ENCODE measurements around the gene CLDN18.
A peak's percentile ranks its signal among the peaks of the same experiment; 100 is the strongest.

CLDN18 gene

DNA sequence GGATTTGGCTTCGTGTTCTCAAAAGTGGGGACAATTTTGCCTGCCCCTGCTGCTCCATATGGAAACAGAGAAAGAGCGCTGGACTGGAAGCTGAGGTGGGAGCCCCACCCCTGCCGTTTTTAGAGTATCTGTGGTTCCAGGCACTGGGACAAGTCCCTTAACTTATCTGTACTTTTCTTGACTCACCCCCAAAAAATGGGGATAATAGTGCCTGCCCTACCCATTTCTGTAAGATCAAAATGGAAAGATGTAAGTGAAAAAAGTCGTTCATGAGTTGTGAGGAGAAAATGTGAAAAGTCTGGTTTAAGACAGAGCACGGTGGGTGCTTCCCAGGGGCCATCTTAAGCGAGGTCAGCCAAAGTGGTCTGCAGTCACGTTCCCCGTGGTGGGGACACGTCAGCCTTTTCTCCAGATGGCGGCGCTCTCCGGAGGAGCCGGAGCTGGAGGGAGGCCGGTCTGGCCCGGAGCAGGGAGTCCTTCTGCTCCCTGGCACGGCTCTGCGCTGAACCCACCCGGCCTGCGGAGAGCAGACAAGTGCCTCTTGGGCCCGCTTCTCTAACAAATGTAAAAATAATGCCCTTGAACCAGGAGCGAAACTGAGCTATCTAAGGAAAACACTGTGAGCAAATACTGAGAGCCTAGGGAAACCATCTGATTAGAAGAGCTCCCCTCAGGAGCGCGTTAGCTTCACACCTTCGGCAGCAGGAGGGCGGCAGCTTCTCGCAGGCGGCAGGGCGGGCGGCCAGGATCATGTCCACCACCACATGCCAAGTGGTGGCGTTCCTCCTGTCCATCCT is at the start of gene CLDN18:
CLDN18 (plus strand) TSS at position 690 of the 797 bp plus-strand sequence; CDS start at position 751, 61 bp downstream.
- no peak for DNase-seq (ENCODE audit: low read depth in 2 of 2)

DNA sequence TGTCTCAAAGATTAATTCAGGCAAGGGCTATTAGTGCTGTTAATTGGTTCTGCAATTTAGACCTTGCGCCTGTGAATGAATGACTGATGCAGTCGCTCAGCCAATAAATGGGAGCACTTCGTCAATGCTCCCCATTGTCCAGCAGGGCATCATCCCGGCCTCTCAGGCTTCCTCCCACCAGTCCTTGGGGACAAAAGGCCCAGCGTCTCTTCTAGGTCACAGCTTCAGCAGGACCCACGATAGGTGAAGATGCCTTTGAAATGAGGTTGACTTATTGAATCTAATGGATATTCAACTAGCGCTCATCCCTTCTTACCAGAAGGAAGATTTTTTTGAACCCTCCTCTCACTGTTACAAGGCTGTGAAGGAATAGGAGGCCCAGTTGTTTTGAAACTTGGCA is 47.7 kb upstream of the CLDN18 start:
- DNase-seq (ENCODE audit: low read depth in 2 of 2) = no peak

DNA sequence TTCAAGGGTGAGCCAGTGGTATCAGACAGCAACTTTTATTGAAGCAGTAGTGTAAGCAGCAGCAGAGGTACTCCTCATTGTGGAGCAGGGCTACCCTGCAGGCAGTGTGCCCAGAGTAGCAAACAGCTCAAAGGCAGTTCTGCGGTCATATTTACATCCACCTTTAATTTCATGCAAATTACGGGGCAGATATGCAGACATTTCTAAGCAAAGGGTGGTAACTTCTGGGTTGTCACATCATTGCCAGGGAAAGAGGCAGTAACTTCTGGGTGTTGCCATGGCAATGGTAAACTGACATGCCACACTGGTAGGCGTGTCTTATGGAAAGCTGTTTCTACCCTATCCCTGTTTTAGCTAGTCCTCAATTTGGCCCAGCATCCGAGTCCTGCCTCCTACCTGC is 46.5 kb upstream of the CLDN18 start:
- no peak for DNase-seq (ENCODE audit: low read depth in 2 of 2)

- DNase-seq (ENCODE audit: low read depth in 2 of 2) = peak in 1 of 2 donors; percentile 29
Measured at GRCh38 chr3:137970914-137971831, 38.8 kb upstream of the CLDN18 start.

DNA sequence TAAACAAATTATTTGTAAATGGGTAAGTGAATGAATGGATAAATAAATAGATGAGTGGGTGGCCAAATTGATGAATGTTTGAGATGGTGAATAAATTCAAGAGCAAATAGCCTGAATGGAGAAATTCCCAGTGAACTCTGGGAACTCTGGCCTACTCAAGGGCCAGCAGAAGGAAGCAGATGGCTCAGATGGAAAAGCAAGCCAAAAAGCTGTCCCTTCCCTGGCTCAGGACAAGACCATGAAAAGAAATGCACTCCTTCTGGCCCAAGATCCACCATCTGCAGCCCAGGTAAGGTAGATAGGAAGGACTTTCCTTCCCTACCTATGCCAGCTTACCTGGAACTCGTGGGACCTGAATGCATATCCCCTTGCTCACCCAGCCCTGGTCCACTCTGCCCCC is 37.6 kb upstream of the CLDN18 start:
- DNase-seq (ENCODE audit: low read depth in 2 of 2) = no peak

GRCh38 chr3:137978328-137978727 is 31.6 kb upstream of the CLDN18 start:
- no peak for DNase-seq (ENCODE audit: low read depth in 2 of 2)

DNA sequence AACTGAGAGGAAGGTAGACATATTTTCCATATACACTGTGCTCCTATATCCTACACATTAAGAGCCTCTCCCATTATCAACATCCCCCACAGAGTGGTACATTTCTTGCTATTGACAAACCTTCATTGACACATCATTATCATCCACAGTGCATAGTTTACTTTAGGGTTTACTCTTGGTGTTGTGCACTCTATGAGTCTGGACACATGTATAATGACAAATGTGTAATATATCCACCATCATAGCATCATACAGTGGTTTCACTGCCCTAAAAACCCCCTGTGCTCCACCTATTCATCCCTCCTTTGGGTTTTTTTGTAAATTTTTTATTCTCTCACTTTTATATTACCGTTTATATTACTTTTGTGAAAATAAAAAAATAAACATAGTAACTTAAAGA is 22.2 kb upstream of the CLDN18 start:
- no peak for DNase-seq (ENCODE audit: low read depth in 2 of 2)

DNA sequence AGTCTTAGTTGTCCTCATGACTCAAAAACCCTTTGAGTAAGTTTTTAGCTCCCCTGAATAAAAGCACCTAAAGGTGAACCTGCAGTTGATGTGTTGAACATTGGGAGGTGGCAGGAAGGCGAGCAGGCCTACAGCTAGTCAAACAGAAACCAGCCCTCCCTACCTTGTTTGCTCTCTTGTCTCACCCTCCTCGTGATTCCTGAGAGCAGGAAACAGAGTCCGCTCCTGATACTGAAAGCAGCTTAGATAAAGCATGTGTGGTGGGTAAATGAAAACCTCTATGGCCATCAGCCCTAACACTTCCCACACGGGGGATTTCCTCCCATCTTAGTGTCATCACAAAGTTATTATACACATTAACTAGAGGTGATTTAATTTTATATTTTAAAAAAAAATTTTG is 21.8 kb upstream of the CLDN18 start:
- DNase-seq (ENCODE audit: low read depth in 2 of 2) = no peak

- no peak for DNase-seq (ENCODE audit: low read depth in 2 of 2)
Measured at GRCh38 chr3:137988982-137989381, 21.0 kb upstream of the CLDN18 start.

- DNase-seq (ENCODE audit: low read depth in 2 of 2) = no peak
Measured at GRCh38 chr3:137990427-137990826, 19.5 kb upstream of the CLDN18 start.

DNA sequence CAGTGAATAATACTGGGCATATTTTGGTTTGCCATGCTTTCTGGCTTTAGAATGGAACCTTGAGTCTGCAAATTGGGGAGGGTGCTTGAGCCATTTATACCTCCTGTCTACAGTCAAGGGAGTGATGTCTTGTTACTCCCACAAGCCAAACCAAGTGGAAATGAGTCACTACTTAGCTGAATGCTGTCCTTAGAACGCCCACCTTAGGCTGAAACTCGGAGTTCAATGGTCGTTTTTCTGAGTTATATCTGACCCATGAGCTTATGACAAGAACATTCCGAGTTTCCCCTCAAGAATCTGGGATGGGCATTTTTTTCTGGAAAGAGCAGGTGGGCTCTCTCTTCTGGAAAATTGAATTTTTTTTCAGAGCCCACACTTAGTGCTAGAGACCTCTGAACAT is 17.4 kb upstream of the CLDN18 start:
- DNase-seq (ENCODE audit: low read depth in 2 of 2) = no peak

- no peak for DNase-seq (ENCODE audit: low read depth in 2 of 2)
Measured at GRCh38 chr3:137998121-137999042, 11.6 kb upstream of the CLDN18 start.

GRCh38 chr3:138003069-138003468 is 6.9 kb upstream of the CLDN18 start:
- no peak for DNase-seq (ENCODE audit: low read depth in 2 of 2)

- DNase-seq (ENCODE audit: low read depth in 2 of 2) = no peak
Measured at GRCh38 chr3:138005627-138006026, 4.3 kb upstream of the CLDN18 start.

- DNase-seq (ENCODE audit: low read depth in 2 of 2) = no peak
Measured at GRCh38 chr3:138007898-138008297, 2.1 kb upstream of the CLDN18 start.

- no peak for DNase-seq (ENCODE audit: low read depth in 2 of 2)
Measured at GRCh38 chr3:138010273-138010590, 267 bp downstream of the CLDN18 start.

- no peak for DNase-seq (ENCODE audit: low read depth in 2 of 2)
Measured at GRCh38 chr3:138011722-138012121, 1.8 kb downstream of the CLDN18 start.

- DNase-seq (ENCODE audit: low read depth in 2 of 2) = no peak
Measured at GRCh38 chr3:138012526-138012925, 2.6 kb downstream of the CLDN18 start.

- DNase-seq (ENCODE audit: low read depth in 2 of 2) = no peak
Measured at GRCh38 chr3:138016065-138016464, 6.1 kb downstream of the CLDN18 start.

GRCh38 chr3:138019281-138020069 is 9.5 kb downstream of the CLDN18 start:
- no peak for DNase-seq (ENCODE audit: low read depth in 2 of 2)

GRCh38 chr3:138023754-138024153 is 13.8 kb downstream of the CLDN18 start:
- no peak for DNase-seq (ENCODE audit: low read depth in 2 of 2)

Measured in stimulated activated CD4-positive, alpha-beta T cell treated with anti-CD3 and anti-CD28 coated beads, Interleukin-1b, Interleukin-23, amount 100 ng/mL, for 1 hour (primary cell).